Measurements from ENCODE around the gene RABIF.

RABIF gene

DNA sequence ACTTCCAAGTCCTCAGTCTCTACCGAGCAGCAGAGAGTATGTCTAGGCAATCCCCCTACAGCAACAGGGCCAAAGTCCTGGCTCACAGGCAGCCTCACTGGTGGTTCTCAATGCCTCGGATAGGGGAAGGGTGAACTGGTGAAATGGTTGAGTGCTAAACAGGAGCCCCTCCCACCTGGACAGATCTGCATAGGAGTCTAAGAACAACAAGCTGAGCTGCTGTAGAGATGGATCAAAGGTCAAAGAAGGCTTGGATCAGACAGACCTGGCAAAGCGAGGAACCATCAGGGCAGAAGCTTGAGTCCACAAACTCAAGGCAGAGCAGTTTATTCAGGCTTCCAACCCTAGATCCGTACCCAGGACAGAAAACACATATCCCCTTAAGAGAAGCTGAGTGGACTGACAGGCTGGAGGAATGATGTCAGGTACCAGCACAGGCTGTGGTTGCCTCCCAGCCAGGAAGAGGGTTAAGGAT lies 31.8 kb downstream of the RABIF start:
- Histone ChIP-seq H3K79me2 (ENCODE audit: insufficient read depth, low read length) (no peaks in the 10 kb centered on the region), H3K36me3 (ENCODE audit: insufficient read depth, low read length) (no peaks in the 10 kb centered on the region), H3K9me3 (ENCODE audit: insufficient read depth, low read length, severe bottlenecking) (no peaks in the 10 kb centered on the region), H2AFZ (ENCODE audit: low read depth, low read length) (no peak overlapping the region), H4K20me1 (ENCODE audit: insufficient read depth, low read length) (no peaks in the 10 kb centered on the region), H3K4me3 (ENCODE audit: low read depth in 1 of 2, low read length in 2 of 2) (no peak overlapping the region), H3K4me2 (ENCODE audit: insufficient read depth, low read length) (no peak overlapping the region), H3K4me1 (ENCODE audit: insufficient read depth, low read length) (no peaks in the 10 kb centered on the region), H3K27ac (ENCODE audit: low read length) (no peak overlapping the region), H3K9ac (ENCODE audit: low read depth, low read length) (no peak overlapping the region), H3K27me3 (ENCODE audit: insufficient read depth, low read length, poor library complexity) (peaks cover 7% of the 10 kb centered on the region)
- no peak for DNase-seq
- ATAC-seq (ENCODE audit: insufficient read depth, low read depth) = no peak
- TF ChIP-seq, protein P1, sequence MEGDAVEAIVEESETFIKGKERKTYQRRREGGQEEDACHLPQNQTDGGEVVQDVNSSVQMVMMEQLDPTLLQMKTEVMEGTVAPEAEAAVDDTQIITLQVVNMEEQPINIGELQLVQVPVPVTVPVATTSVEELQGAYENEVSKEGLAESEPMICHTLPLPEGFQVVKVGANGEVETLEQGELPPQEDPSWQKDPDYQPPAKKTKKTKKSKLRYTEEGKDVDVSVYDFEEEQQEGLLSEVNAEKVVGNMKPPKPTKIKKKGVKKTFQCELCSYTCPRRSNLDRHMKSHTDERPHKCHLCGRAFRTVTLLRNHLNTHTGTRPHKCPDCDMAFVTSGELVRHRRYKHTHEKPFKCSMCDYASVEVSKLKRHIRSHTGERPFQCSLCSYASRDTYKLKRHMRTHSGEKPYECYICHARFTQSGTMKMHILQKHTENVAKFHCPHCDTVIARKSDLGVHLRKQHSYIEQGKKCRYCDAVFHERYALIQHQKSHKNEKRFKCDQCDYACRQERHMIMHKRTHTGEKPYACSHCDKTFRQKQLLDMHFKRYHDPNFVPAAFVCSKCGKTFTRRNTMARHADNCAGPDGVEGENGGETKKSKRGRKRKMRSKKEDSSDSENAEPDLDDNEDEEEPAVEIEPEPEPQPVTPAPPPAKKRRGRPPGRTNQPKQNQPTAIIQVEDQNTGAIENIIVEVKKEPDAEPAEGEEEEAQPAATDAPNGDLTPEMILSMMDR (IDR thresholded peaks at IDR 0.05; ENCODE audit: borderline replicate concordance, extremely low read depth, low read length, poor library complexity, severe bottlenecking) = no peak
- no peak for TF ChIP-seq EZH2 (IDR thresholded peaks at IDR 0.05; ENCODE audit: borderline replicate concordance, low read depth, low read length, severe bottlenecking)

DNA sequence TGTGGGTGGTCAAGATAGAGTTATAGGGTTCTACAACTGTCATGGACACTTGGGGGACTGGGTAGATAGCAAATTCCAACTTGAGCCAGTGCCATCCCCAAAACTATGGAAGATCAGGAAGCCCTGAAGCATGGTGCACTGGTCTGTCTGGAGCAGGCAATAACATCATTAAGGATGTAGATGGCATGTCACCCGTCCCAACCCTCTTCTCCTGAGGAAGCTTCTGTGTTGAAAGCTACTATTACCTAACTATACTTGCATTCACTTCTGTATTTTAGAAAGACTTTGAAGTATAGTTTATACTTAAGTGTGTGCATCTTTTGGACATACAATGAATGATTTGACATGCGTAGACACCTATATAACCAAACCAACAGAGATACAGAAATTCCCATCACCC lies 32.9 kb downstream of the RABIF start:
- Histone ChIP-seq H2AFZ (ENCODE audit: low read depth, low read length) (no peak overlapping the region), H3K4me1 (ENCODE audit: insufficient read depth, low read length) (no peaks in the 10 kb centered on the region), H4K20me1 (ENCODE audit: insufficient read depth, low read length) (no peaks in the 10 kb centered on the region), H3K4me2 (ENCODE audit: insufficient read depth, low read length) (no peak overlapping the region), H3K79me2 (ENCODE audit: insufficient read depth, low read length) (no peaks in the 10 kb centered on the region), H3K4me3 (ENCODE audit: low read depth in 1 of 2, low read length in 2 of 2) (no peak overlapping the region), H3K9me3 (ENCODE audit: insufficient read depth, low read length, severe bottlenecking) (no peaks in the 10 kb centered on the region), H3K27ac (ENCODE audit: low read length) (no peak overlapping the region), H3K27me3 (ENCODE audit: insufficient read depth, low read length, poor library complexity) (no peaks in the 10 kb centered on the region), H3K36me3 (ENCODE audit: insufficient read depth, low read length) (no peaks in the 10 kb centered on the region), H3K9ac (ENCODE audit: low read depth, low read length) (no peak overlapping the region)
- ATAC-seq (ENCODE audit: insufficient read depth, low read depth) (no peak), DNase-seq (no peak)
- TF ChIP-seq EZH2 (IDR thresholded peaks at IDR 0.05; ENCODE audit: borderline replicate concordance, low read depth, low read length, severe bottlenecking) = no peak
- TF ChIP-seq, protein P1 (IDR thresholded peaks at IDR 0.05; ENCODE audit: borderline replicate concordance, extremely low read depth, low read length, poor library complexity, severe bottlenecking) = no peak

DNA sequence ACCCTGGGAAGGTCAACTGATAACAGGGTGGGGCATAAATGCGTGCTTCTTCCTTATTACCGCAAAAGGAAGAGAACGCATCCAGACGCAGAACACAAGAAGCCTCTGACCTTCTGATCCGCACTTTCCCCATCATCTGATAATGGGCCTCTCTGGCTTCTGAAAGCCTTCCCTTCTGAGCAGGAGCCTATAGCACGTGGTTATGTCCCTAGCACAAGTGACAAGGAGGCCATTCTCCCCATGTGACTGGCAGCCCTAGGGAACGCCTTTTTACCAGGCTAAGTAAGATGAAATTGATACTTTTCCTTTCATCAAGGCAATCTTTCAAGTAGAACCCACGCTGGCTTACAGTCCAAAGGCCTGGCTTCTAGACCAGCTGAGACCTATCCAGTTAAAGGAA lies 34.2 kb downstream of the RABIF start:
- no peak for ATAC-seq (ENCODE audit: insufficient read depth, low read depth)
- Histone ChIP-seq H3K9ac (ENCODE audit: low read depth, low read length) (no peak overlapping the region), H4K20me1 (ENCODE audit: insufficient read depth, low read length) (no peaks in the 10 kb centered on the region), H3K79me2 (ENCODE audit: insufficient read depth, low read length) (no peaks in the 10 kb centered on the region), H3K36me3 (ENCODE audit: insufficient read depth, low read length) (no peaks in the 10 kb centered on the region), H3K27me3 (ENCODE audit: insufficient read depth, low read length, poor library complexity) (no peaks in the 10 kb centered on the region), H3K4me3 (ENCODE audit: low read depth in 1 of 2, low read length in 2 of 2) (no peak overlapping the region), H3K4me2 (ENCODE audit: insufficient read depth, low read length) (no peak overlapping the region), H3K4me1 (ENCODE audit: insufficient read depth, low read length) (no peaks in the 10 kb centered on the region), H3K27ac (ENCODE audit: low read length) (no peak overlapping the region), H3K9me3 (ENCODE audit: insufficient read depth, low read length, severe bottlenecking) (no peaks in the 10 kb centered on the region), H2AFZ (ENCODE audit: low read depth, low read length) (no peak overlapping the region)
- no peak for TF ChIP-seq EZH2 (IDR thresholded peaks at IDR 0.05; ENCODE audit: borderline replicate concordance, low read depth, low read length, severe bottlenecking)
- TF ChIP-seq, protein P1 (IDR thresholded peaks at IDR 0.05; ENCODE audit: borderline replicate concordance, extremely low read depth, low read length, poor library complexity, severe bottlenecking) = no peak
- no peak for DNase-seq

Measured in DND-41 (cell line).